WTC11 (cell line): ENCODE data around the gene MGAT4C.

Source experiments
- CREB1 ChIP-seq: sonication (generic); formaldehyde crosslinking; IDR thresholded peaks from 2 replicates; pipeline ENCODE4 v1.8.0; 2023; ENCODE audit warnings: mild to moderate bottlenecking, missing genetic modification reagents
- ETV6 ChIP-seq: sonication (generic); formaldehyde crosslinking; IDR thresholded peaks from 2 replicates; pipeline ENCODE4 v1.8.1; 2022; ENCODE audit warnings: mild to moderate bottlenecking, missing genetic modification reagents
- GABPB1 ChIP-seq: sonication (generic); formaldehyde crosslinking; IDR thresholded peaks from 2 replicates; pipeline ENCODE4 v1.8.1; 2023; ENCODE audit warnings: mild to moderate bottlenecking, missing genetic modification reagents
- GTF2I ChIP-seq: fragments of 250-450 bp; sonication (Bioruptor Pico); conservative IDR thresholded peaks from 2 replicates; pipeline ENCODE4 v1.4.0; 2021; ENCODE audit warnings: mild to moderate bottlenecking
- JUN ChIP-seq: sonication (generic); formaldehyde crosslinking; IDR thresholded peaks from 2 replicates; pipeline ENCODE4 v1.8.0; 2023; ENCODE audit warnings: mild to moderate bottlenecking, missing genetic modification reagents
- KAT7 ChIP-seq: sonication (generic); formaldehyde crosslinking; IDR thresholded peaks from 2 replicates; pipeline ENCODE4 v1.8.1; 2023; ENCODE audit warnings: missing genetic modification reagents, mild to moderate bottlenecking, borderline replicate concordance
- NFYB ChIP-seq: sonication (generic); formaldehyde crosslinking; conservative IDR thresholded peaks from 2 replicates; pipeline ENCODE4 v1.8.0; 2022; ENCODE audit warnings: low read depth, missing genetic modification reagents
- NR3C1 ChIP-seq: sonication (generic); formaldehyde crosslinking; conservative IDR thresholded peaks from 2 replicates; pipeline ENCODE4 v1.8.1; 2023; ENCODE audit warnings: low read depth, mild to moderate bottlenecking, missing genetic modification reagents
- SP1 ChIP-seq: sonication (generic); formaldehyde crosslinking; conservative IDR thresholded peaks from 2 replicates; pipeline ENCODE4 v1.8.1; 2022; ENCODE audit warnings: missing genetic modification reagents
- TF ChIP-seq, protein P1 (sequence below): fragments of 200-600 bp; IDR thresholded peaks from 2 replicates; pipeline ENCODE4 v1.8.0; 2022; ENCODE audit warnings: antibody characterized with exemption
- TF ChIP-seq, protein P2 (sequence below): sonication (generic); formaldehyde crosslinking; IDR thresholded peaks from 2 replicates; pipeline ENCODE4 v1.8.0; 2022; ENCODE audit warnings: mild to moderate bottlenecking, missing genetic modification reagents
- TF ChIP-seq, protein P3 (sequence below): sonication (generic); formaldehyde crosslinking; conservative IDR thresholded peaks from 2 replicates; pipeline ENCODE4 v1.8.1; 2023; ENCODE audit warnings: mild to moderate bottlenecking, low read depth, missing genetic modification reagents, moderate library complexity
- TF ChIP-seq, protein P4 (sequence below): sonication (generic); formaldehyde crosslinking; IDR thresholded peaks from 2 replicates; pipeline ENCODE4 v1.8.0; 2022; ENCODE audit warnings: mild to moderate bottlenecking, missing genetic modification reagents

DNA sequence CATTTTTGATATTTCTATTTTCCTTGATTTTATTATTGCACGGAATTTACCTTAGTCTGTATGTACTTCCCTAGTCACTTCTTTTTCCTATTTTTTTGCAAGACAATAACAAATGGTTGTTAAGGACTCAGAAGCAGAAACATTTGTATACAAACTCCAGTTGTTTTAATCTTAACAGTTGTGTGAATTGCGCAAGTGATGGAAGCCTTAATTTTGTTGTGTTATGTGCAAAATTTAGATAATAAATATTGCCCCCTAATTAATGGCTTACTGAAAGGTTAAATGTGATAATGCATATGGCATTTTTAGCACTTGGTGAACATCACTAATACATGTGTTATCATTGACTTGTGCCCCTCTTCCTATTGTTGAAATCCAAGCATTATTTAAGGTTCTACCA is 82.0 kb downstream of the MGAT4C start:
- TF ChIP-seq, protein P1, sequence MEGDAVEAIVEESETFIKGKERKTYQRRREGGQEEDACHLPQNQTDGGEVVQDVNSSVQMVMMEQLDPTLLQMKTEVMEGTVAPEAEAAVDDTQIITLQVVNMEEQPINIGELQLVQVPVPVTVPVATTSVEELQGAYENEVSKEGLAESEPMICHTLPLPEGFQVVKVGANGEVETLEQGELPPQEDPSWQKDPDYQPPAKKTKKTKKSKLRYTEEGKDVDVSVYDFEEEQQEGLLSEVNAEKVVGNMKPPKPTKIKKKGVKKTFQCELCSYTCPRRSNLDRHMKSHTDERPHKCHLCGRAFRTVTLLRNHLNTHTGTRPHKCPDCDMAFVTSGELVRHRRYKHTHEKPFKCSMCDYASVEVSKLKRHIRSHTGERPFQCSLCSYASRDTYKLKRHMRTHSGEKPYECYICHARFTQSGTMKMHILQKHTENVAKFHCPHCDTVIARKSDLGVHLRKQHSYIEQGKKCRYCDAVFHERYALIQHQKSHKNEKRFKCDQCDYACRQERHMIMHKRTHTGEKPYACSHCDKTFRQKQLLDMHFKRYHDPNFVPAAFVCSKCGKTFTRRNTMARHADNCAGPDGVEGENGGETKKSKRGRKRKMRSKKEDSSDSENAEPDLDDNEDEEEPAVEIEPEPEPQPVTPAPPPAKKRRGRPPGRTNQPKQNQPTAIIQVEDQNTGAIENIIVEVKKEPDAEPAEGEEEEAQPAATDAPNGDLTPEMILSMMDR: no peak
- TF ChIP-seq GTF2I (CRISPR knock-in tag) (no peak), NR3C1 (CRISPR knock-in tag) (no peak), CREB1 (CRISPR knock-in tag) (no peak), JUN (no peak), ETV6 (CRISPR knock-in tag) (no peak), NFYB (CRISPR knock-in tag) (no peak), GABPB1 (no peak), SP1 (no peak), KAT7 (CRISPR knock-in tag) (no peak)
- TF ChIP-seq, protein P2, sequence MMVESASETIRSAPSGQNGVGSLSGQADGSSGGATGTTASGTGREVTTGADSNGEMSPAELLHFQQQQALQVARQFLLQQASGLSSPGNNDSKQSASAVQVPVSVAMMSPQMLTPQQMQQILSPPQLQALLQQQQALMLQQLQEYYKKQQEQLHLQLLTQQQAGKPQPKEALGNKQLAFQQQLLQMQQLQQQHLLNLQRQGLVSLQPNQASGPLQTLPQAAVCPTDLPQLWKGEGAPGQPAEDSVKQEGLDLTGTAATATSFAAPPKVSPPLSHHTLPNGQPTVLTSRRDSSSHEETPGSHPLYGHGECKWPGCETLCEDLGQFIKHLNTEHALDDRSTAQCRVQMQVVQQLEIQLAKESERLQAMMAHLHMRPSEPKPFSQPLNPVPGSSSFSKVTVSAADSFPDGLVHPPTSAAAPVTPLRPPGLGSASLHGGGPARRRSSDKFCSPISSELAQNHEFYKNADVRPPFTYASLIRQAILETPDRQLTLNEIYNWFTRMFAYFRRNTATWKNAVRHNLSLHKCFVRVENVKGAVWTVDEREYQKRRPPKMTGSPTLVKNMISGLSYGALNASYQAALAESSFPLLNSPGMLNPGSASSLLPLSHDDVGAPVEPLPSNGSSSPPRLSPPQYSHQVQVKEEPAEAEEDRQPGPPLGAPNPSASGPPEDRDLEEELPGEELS (CRISPR knock-in tag): no peak
- TF ChIP-seq, protein P3, sequence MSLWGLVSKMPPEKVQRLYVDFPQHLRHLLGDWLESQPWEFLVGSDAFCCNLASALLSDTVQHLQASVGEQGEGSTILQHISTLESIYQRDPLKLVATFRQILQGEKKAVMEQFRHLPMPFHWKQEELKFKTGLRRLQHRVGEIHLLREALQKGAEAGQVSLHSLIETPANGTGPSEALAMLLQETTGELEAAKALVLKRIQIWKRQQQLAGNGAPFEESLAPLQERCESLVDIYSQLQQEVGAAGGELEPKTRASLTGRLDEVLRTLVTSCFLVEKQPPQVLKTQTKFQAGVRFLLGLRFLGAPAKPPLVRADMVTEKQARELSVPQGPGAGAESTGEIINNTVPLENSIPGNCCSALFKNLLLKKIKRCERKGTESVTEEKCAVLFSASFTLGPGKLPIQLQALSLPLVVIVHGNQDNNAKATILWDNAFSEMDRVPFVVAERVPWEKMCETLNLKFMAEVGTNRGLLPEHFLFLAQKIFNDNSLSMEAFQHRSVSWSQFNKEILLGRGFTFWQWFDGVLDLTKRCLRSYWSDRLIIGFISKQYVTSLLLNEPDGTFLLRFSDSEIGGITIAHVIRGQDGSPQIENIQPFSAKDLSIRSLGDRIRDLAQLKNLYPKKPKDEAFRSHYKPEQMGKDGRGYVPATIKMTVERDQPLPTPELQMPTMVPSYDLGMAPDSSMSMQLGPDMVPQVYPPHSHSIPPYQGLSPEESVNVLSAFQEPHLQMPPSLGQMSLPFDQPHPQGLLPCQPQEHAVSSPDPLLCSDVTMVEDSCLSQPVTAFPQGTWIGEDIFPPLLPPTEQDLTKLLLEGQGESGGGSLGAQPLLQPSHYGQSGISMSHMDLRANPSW (CRISPR knock-in tag): no peak
- TF ChIP-seq, protein P4, sequence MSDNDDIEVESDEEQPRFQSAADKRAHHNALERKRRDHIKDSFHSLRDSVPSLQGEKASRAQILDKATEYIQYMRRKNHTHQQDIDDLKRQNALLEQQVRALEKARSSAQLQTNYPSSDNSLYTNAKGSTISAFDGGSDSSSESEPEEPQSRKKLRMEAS (CRISPR knock-in tag): no peak
